GM19463 (cell line): ENCODE results near the gene COL16A1.

Experiments
- ATAC-seq: cut with Tn5 transposase; IDR thresholded peaks from one replicate; pipeline ENCODE4 v1.9.1; 2021; ENCODE audit warnings: mild to moderate bottlenecking, moderate library complexity; ENCODE audit not compliant: unreplicated experiment

The COL16A1 gene

DNA sequence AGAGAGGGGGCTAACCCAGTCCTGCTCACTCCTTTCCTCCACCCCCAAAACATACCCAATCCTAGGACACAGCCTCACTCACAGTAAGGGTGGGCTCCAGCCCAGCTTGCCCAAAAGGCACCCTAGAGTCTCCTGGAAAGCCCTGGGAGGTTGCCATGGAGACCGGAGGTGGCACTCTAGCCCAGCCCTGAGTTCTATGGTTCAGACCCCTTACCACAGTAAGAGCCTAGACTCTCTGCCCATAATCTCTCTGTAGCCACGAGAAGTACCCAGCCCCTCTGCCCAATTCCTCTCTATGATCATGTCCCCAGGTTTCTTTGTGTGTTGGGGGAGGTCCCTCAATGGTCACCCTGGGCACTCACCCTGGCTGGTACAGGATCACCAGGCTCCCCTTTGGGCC is 14.4 kb downstream of the COL16A1 start:
- ATAC-seq: no peak

- ATAC-seq: no peak
Observed at GRCh38 chr1:31688233-31688918, 15.4 kb downstream of the COL16A1 start.

DNA sequence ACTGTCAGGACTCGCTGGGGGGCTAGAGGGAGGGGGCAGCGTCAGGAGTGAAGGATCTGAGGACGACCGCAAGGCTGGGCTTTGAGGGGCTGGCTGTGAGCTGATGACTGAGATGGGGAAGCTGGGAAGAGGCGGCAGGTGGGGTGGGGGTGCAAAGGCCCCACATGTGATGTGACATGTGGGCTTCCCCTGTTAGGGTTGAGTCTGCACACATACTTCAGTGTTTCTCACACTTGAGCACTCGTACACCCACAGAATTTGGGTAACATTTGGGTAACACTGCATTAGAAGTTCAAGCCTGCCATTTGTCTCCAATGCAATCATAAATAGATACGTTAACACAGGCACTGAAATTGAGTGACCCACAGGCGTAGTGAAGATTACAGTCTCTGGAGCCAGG is 16.2 kb downstream of the COL16A1 start:
- no peak for ATAC-seq

DNA sequence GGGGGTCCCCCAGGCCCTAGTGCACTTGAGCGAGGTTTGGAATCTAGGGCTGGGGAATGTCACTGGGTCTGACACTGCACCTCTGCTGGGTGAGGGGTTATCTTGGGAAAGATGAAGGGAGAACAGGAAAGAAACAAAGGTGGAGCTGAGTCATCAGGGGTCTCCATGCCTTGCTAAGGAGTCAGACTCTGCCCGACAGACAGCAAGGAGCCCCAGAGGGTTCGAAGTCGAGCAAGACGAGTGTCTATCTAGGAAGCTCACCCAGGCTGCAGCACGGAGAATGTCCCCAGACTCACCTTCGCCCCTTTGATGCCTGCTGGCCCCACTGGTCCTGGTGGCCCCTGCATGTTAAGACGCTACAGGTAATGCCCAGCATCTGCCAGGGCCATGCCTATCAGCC is 18.0 kb downstream of the COL16A1 start:
- ATAC-seq: no peak

DNA sequence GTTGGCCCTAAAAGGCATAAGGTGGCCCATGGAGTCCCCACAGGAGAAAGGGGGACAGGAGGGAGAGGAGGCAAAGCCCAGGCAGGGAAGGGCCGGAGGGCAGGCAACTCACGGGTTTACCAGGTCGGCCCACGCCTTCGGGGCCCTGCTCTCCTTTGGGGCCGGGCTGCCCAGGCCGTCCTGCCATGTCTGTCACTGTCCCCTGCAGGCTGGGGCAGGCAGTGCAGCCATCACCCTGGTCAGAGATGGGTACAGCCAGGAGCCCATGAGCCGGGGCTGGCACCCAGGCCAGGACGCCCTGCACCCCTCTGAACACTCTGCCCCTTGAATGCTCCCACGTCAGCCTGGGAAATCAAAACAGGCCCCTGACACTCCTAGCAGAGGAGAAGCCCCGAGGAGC is 19.8 kb downstream of the COL16A1 start:
- ATAC-seq: no peak

- ATAC-seq: no peak
Observed at GRCh38 chr1:31681415-31681814, 22.4 kb downstream of the COL16A1 start.

- no peak for ATAC-seq
Observed at GRCh38 chr1:31679676-31680230, 24.1 kb downstream of the COL16A1 start.

DNA sequence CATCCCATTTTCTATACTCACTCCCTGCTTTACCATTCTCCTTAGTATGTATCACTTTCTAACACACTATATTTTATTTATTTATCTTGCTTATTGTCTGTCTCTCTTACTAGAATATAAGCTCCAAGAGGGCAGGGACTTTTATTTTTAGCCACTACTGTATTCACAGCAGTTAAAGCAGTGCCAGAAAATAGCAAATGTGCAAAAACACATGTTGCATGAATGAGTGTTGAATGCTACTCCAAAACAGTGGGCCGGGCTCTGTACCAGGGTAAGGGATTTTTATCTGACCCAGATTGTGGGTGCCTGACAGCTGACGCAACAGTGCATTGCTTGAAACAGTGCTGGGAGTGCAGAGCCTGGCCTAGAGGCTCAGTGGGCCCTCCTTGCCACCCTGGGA is 24.7 kb downstream of the COL16A1 start:
- no peak for ATAC-seq

- ATAC-seq: no peak
Observed at GRCh38 chr1:31678681-31679080, 25.1 kb downstream of the COL16A1 start.

- no peak for ATAC-seq
Observed at GRCh38 chr1:31677949-31678348, 25.9 kb downstream of the COL16A1 start.

DNA sequence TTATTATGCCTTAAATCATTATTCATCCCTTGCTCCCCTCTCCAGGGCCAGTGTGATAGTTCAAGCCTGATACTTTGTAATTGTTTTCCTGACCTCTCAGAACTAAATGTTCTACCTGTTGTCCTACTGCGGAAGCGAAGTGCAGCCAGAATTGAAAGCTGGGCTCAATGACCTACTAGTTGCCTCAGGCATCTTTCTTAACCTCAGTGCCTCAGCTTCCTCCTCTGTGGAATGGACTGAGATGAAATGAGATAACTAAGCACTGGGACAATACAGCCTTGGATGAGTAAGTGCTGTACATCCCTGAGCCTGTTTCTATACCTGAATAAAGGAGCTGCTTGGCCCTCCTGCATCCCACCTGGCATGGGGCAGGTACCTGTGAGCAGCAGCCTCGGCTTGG is 26.4 kb downstream of the COL16A1 start:
- no peak for ATAC-seq

DNA sequence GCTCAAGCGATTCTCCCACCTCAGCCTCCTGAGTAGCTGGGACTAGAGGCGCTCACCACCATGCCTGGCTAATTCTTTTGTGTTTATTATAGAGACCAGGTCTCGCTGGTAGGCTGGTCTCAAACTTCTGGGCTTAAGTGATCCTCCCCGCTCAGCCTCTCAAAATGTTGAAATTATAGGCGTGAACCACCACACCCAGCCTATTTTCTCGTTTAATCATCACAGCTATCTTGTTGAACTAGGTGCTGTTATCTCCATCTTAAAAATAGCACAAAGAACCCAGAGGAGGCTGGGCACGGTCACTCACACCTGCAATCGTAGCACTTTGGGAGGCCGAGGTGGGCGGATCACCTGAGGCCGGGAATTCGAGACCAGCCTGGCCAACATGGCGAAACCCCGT is 28.1 kb downstream of the COL16A1 start:
- no peak for ATAC-seq

DNA sequence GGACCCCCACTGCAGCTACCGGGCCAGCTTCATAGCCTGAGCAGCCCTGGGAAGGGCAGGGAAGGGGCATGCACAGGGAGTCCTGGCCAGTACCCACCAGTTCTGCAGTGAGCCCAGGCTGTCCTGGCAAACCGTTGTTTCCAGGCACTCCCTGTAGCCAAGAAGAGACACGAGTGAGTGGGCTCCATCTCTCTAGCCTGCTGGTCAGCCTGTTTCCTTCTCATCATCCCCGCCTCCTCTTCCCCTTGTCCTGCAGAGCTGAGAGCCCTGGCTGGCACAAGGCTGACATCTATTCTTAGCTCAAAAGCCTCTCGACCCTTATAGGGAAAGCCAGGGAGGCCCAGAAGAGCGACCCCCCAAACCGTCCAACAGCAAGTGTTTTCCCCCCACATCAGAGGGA is 28.7 kb downstream of the COL16A1 start:
- ATAC-seq: no peak

DNA sequence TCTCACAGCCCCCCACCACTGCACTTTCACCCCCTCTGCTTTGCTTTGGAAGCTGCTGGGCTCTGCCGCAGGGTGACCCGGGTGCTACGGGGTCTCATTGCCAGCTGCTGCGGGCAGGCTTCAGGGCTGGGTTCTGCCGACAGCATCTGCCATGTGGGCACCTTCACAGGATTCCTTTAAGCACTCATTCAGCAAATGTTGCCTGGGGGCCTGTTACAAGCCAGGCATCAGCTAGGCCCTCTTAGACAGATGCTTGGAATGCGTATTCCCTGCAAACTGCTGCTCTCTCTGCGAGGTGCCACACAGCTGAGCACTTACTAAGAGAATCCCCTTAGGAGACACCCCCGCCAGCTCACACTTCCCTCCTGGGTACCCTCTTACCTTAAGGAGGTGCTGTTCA is 29.2 kb downstream of the COL16A1 start:
- no peak for ATAC-seq

- no peak for ATAC-seq
Observed at GRCh38 chr1:31673433-31673832, 30.4 kb downstream of the COL16A1 start.

DNA sequence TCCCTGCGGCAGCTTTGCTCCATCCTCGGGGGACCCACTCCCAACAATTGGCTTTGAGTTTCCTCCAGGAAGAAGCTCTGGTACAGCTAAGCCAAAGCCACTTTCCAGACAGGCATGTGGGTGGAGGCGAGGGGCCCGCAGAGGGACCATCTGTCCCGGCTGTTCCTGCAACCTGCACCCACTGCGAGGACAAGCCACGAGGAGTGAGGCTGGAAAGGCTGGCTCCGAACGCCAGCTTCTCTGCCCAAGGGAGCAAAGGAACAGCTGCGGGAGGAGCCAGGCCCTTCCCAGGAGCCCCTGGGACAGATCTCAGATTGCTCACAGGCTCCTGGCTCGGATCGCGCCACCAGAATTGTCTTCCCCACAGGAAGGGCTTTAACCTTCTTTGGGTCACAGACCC is 30.8 kb downstream of the COL16A1 start:
- no peak for ATAC-seq

DNA sequence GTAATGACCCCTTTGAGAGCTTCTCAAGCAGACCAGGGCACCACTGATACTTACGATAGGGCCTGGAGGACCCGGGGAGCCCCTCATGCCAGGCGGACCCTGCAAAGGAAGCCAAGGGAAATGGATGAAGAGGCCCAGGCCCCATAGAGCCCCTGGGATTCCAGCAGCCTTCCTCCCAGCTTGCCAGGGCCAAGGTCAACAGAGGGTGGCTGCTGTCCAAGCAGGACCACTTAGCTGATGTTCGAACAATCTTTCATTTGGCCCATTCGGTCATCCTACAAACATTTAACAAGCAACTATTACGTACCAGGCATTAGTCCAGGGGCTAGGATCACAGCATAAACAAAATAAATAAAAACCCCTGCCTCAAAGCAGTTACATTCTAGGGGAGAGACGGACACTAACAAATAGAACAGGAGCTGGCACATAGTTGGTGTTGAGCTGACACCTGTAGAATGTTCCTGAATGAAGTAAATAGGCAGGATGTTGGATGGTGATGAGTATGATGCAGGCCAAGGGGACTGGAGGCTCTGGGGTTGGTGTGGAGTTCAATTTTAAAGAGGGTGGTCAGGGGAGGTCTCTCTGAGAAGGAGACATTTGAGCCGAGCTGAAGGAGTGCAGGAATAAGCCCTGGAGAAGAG is 32.1 kb downstream of the COL16A1 start:
- ATAC-seq: no peak

DNA sequence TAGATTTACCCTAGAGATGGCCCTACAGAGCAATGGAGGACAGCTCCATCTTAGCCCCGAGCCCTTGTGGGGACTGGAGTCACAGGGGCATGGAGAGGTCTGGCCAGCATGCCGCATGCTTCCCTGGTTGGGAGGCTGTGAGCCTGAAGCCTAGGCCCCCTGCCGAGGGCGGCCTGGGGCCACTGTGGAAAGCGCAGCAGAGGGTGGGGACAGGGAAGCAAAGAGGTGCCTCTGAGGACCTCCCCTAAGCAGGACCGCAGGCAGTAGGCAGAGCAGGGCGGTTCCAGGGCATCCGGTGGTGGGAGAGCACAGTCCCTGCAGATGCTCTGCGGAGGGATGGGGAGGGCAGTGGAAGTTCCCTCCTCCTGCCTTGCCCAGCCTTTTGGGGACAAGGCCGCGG is 32.7 kb downstream of the COL16A1 start:
- no peak for ATAC-seq

GRCh38 chr1:31670593-31670964 is 33.2 kb downstream of the COL16A1 start:
- no peak for ATAC-seq

- ATAC-seq: no peak
Observed at GRCh38 chr1:31669786-31670592, 33.8 kb downstream of the COL16A1 start.

GRCh38 chr1:31669433-31669785 is 34.4 kb downstream of the COL16A1 start:
- ATAC-seq: no peak

GRCh38 chr1:31668303-31668883 is 35.4 kb downstream of the COL16A1 start:
- ATAC-seq: no peak
